WTC11 (cell line): ENCODE measurements around the gene TAS2R31.

Experiments
- OVOL2 ChIP-seq: fragments of 250-450 bp; sonication (Bioruptor Pico); IDR thresholded peaks from 2 replicates; pipeline ENCODE4 v1.9.0; 2021; ENCODE audit warnings: mild to moderate bottlenecking, borderline replicate concordance
- ZNF219 ChIP-seq: sonication (generic); formaldehyde crosslinking; IDR thresholded peaks from 2 replicates; pipeline ENCODE4 v1.8.0; 2023; ENCODE audit warnings: missing genetic modification reagents, mild to moderate bottlenecking, borderline replicate concordance
- TF ChIP-seq, protein P1 (sequence below): fragments of 200-600 bp; IDR thresholded peaks from 2 replicates; pipeline ENCODE4 v1.8.0; 2022; ENCODE audit warnings: antibody characterized with exemption

DNA sequence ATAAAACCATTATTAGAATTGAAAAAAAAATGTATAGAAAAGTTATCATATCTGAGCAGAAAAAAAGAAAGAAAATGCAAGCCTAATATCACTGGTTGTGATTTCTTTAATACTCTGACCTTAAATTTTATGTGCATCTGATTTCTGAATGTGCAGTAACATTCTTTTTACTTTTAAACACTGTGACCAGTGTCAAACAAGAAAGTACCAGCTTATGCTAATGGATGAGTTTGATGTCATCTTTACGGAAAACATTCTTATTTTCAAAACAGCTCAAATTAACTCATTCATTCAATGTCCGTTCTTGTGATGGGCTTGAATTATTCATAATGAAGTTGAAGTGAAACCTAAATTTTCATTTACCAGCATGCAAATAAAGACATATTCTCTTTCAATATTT is 44.4 kb downstream of the TAS2R31 start, which contains the start of gene TAS2R50:
- TF ChIP-seq ZNF219 (no peak), OVOL2 (CRISPR knock-in tag) (no peak)
- TF ChIP-seq, protein P1, sequence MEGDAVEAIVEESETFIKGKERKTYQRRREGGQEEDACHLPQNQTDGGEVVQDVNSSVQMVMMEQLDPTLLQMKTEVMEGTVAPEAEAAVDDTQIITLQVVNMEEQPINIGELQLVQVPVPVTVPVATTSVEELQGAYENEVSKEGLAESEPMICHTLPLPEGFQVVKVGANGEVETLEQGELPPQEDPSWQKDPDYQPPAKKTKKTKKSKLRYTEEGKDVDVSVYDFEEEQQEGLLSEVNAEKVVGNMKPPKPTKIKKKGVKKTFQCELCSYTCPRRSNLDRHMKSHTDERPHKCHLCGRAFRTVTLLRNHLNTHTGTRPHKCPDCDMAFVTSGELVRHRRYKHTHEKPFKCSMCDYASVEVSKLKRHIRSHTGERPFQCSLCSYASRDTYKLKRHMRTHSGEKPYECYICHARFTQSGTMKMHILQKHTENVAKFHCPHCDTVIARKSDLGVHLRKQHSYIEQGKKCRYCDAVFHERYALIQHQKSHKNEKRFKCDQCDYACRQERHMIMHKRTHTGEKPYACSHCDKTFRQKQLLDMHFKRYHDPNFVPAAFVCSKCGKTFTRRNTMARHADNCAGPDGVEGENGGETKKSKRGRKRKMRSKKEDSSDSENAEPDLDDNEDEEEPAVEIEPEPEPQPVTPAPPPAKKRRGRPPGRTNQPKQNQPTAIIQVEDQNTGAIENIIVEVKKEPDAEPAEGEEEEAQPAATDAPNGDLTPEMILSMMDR: no peak
